HG02884 (cell line): ENCODE measurements around the gene SCARB1.

Experiments used
- ATAC-seq: cut with Tn5 transposase; IDR thresholded peaks from one replicate; pipeline ENCODE4 v1.9.1; 2021; ENCODE audit warnings: mild to moderate bottlenecking, moderate library complexity; ENCODE audit not compliant: unreplicated experiment

The SCARB1 gene

DNA sequence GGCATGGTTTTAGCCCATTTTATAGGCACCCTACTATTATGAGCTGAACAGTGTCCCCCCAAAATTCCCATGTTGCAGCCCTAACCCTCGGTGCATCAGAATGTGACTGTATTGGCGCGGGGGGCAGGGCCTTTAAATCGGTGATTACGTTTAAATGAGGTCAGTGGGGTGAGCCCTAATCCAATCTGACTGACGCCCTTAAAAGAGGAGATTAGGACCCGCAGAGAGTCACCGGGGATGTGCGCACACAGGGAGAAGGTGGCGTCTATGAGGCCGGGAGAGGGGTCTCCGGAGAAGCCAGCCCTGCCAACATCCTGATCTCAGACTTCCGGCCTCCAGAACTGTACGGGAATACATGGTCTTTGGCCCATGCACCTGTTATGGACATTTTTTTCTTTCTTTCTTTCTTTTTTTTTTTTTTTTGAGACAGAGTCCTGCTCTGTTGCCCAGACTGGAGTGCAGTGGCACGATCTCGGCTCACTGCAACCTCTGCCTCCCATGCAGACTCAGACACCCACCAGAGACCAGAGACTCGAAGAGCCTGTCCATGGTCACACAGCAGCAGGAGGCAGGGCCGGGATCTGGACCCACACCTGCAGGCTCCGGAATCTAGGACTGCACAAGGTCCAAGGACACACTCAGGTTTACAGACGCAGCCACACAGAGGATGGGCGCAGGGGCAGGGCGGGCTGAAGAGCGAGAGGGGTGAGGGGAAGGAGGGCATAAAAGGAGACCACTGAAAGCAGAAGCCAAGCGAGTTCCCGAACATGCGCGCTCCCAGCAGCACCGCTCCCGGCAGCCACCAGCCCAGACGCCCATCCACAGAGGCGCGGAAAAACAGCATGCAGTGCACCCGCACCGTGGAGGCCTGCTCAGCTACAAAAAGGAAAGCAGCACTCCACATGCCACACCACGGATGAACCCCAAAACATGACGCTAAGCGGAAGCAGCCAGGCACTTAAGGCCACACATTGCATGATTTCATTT is 19.0 kb downstream of the SCARB1 start:
- no peak for ATAC-seq

DNA sequence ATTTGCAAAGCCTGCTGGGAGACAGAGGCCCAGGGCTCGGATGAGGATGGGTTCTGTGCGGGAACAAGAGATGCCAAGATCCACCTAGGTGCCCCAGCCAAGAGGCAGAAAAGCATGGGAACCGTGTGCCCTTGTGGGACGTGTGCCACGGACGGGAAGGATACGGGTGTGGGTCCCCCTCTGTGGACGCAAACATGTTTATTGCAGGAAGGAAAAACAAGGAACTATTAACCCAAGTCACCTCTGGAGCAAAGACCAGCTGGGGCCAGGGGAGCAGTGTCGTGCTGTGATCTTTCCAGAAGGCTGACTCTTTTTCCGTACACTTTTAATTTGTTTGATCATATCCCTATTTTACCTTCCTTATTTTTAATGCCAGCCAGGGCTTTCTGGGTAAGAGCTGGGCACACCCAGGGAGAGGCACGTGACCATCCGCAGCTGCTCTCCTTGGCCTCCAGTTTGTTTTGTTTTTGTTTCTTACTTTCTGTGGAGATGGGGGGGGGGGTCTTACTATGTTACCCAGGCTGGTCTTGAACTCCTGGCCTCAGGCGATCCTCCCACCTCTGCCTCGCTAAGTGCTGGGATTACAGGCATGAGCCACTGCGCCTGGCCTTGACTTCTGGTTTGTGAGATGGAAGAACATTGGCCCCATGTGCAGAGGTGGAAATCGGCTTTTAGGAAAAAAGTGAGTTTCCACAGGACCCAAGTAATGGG is 20.7 kb downstream of the SCARB1 start:
- ATAC-seq: no peak

GRCh38 chr12:124842073-124842749 is 21.5 kb downstream of the SCARB1 start:
- ATAC-seq: no peak

DNA sequence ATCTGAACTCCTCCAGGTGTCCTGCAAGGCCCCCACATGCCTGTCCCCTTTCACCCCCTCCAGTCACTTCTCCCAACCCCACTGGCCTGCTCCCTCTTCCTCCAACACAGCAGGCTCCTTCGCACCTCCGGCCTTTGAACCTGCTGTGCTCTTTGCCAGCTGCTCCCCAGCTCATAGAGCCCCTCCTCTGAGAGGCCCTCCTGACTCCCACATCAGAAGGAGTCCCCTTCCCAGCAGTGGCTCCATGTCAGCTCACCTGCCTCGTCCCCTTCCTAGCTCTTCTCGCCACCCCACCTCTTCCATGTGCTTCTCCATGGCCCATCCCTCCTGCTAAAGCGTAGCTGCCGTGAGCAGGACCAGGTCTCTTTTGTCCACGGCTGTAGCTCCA is 22.1 kb downstream of the SCARB1 start:
- no peak for ATAC-seq

GRCh38 chr12:124837958-124838803 is 25.5 kb downstream of the SCARB1 start:
- no peak for ATAC-seq

- ATAC-seq: no peak
These were observed 26.3 kb downstream of the SCARB1 start for GRCh38 chr12:124837249-124837897.

- ATAC-seq: no peak
These were observed 26.9 kb downstream of the SCARB1 start for GRCh38 chr12:124836759-124837158.

- ATAC-seq: no peak
These were observed 27.8 kb downstream of the SCARB1 start for GRCh38 chr12:124835656-124836410.

DNA sequence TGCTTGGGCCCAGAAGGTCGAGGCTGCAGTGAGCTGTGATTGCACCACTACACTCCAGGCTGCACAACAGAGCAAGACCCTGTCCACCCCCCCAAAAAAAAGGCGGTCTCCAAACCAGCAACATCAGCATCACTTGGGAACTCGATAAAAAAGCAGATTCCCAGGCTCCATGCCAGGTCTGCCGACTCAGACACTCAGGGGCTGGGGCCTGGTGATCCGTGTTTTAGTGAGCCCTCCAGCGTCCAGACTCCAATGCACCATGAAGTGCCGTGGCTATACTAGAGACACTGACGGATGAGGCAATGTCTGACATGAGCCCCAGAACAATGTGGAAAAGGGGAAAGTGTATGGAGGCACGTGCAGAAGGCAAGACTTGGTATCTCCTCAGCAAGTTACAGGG is 28.8 kb downstream of the SCARB1 start:
- no peak for ATAC-seq

DNA sequence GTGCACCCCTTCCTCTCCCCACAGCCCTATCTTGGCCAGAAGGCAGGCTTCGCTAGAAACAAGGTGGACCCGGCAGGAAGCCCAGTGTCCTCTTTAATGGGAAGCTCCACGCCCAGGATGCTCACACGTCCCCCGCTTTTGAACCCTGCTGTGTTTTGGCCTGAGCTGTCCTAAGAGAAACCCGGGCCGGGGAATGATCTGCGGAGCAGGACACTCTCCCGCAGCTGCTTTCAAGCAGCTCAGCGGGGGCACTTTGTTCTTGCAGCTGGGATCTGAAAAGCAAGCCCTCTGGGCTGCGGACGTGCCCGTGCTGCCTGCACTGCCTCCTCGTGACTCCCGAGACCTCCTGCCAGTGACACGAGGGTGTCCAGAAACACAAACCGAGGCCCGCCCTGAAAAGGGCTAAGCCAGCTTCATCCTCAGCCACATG is 30.0 kb downstream of the SCARB1 start:
- no peak for ATAC-seq

GRCh38 chr12:124832856-124833255 is 30.8 kb downstream of the SCARB1 start:
- ATAC-seq: no peak

DNA sequence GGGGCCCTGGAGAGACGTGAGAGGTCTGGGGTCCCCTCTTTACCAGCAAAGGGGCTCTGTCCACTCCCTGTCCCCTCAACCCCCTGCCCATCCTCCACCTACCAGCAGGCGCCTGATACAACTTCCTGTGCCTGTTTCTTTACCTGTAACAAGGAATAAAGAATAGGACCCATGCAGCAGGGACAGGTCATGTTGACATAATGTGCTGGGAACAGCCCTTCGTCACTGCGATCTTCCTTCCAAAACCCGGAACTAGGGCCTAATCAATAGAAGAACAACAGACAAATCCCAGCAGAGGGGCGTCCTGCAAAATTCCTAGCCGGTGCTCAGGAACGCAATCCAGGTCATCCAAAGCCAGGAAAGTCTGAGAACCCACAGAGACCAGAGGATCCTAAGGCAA is 32.1 kb downstream of the SCARB1 start:
- no peak for ATAC-seq

- ATAC-seq: no peak
These were observed 33.4 kb downstream of the SCARB1 start for GRCh38 chr12:124830306-124830705.

- no peak for ATAC-seq
These were observed 33.9 kb downstream of the SCARB1 start for GRCh38 chr12:124829708-124830304.

DNA sequence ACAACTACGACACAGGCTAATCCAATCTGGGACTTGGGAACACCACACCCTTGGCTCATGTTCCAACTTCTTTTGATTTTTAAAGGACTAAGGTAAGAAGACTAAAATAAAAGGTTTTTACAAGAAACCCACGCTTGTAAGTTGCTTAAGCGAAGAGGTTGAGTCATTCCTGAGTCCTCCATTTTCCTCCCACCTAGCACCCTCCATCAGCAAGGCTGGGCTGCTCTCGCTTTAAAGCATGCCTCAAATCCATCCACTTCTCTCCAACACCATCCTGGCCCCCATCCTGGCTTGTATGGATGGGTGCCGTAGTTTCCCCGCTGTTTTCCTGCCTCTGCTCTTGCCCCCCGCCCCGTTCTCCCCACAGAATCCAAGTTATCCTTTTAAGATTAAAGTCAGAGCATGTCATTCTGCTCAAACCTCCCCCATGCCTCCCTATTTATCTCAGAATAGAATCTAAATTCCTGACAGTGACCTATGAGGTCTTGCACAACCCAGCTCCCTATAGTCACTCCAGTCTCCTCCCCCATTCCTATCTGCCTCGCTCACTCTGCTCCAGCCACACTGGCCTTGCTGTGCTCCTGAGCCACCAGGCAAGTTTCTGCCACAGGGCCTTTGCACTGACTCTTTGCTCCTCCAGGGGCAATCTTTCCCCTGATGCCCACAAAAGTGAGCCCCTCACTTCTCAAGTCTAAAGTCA is 34.5 kb downstream of the SCARB1 start:
- no peak for ATAC-seq

DNA sequence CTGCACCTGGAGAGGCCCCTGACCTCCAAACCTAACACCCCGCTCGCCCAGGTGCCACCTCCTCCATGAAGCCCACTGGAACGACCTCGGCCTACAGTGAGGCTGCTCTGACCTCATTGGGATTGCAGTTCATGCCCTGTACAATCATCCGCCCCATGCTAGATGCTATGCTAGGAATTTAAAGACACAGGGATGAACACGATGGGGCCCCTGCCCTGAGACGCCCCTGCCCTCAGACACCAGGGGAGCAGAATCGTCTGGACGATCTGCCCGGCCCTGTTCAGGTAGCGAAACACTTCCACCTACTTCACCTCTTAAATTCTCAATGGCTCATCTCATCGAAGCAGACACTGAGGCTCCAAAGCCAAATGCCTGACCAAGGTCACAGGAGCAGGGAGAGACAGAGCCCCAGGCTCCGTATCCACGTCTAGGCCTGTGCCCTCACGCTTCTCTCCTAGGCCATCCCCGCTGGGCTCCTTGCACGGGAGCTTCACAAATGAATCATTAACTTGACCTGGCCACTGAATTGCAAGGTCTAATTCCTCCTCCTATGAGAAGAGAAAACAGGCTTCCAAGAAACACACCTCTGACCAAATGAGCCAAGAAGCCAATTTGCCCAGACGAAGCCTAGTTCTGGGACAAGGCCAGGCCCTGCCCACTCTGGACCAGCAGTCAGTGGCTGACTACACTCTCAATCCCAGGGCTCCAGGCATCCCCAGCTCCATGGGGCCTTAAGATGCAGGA is 35.2 kb downstream of the SCARB1 start:
- no peak for ATAC-seq

- no peak for ATAC-seq
These were observed 36.0 kb downstream of the SCARB1 start for GRCh38 chr12:124827588-124828184.
